ENCODE data around the gene PFDN1.

The PFDN1 gene

GRCh38 chr5:140296289-140296688, 6.6 kb downstream of the PFDN1 start:
- DNase-seq (ENCODE audit: low read depth, low spot score) = no peak

- DNase-seq (ENCODE audit: low read depth, low spot score) = no peak
Measured at GRCh38 chr5:140295414-140295813, 7.5 kb downstream of the PFDN1 start.

DNA sequence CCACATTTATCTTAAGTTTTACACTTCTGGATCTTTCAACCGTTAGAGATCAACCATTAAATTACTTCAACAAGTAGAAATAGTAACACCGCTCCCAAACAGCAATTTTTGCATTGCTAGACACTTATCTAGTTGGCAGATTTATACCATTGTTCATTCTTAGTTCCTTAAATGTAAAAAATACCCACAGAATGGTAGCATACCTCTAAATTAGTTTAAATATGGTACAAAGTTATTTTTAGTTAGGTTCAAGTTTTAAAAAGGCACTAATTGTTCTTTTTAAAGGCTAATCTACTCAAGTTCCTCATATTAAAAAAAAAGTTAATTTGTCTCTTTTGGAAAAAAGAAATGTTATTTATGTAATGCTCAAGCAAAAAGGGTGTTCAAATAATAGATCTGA, 8.1 kb downstream of the PFDN1 start:
- DNase-seq (ENCODE audit: low read depth, low spot score) = no peak

- DNase-seq (ENCODE audit: low read depth, low spot score) = no peak
Measured at GRCh38 chr5:140293849-140294100, 9.1 kb downstream of the PFDN1 start.

DNA sequence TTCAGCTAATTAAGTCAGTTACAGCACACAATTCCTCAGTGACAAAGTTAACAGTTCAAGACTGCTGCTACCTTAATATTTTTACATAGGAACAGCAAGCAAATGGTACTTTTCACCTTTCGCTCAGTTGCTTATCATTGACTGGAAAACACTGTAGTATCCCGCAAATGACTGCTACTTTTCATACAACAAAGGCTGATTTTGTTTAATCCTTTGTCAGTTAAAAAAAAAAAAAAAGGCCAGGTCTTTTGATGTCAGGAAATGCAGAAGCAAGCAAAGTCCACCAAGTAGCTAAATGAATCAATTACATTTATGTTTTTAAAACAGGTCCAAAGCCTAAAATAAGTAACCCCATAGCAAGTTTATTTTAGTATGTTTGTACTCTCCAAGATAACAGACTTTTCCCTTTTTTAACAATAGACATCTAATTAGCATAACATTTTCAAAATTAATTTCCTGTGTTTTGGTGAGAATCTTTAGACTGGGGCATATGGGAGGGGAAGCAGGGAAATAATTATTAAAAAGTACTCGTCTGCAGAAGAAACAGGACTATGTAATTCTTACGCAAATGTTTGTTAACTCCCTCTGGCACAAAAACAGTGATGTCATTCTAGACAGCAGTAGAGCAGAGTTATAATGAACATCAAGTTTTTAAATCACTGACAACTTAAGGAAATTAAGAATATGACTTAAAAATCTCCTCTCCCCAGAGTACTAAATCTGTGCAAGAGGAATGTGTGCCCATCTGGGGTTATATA, 9.6 kb downstream of the PFDN1 start:
- no peak for DNase-seq (ENCODE audit: low read depth, low spot score)

DNA sequence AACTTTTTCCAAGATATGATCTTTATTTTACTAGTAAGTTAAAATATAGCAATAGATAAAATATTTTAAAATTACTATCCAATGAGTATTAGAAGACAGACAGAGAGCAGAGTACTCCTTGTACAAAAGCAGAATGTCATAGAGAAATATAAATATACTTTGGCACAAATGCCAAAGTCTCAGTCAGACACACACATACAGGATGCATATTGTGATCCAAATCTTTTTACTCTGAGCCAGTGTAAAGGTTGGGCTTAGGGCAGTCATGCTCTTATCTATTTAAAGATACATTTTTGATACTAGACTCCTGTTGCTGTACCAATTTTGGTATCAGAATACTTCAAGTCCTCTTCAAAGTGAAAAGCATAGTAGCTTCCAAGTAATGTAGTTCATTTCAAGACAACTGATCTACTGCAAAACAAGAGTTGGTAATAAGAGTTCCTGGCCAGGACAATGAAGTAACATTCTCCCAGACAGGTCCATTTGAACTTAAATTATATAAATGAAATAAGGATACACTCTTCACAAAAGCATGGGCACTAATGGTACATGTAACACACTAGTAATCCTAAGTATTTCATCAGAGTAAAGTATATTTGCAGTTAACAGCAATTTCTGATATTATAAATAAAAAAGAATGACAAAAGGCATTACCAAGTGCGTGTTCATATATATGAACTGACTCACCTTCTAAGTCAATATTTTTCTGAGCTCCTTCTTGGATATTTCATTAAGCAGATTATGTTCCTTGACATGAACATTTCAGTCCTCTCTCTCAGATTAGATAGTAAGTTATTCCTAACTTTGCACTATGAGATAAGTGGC, 10.5 kb downstream of the PFDN1 start:
- DNase-seq (ENCODE audit: low read depth, low spot score) = no peak

- DNase-seq (ENCODE audit: low read depth, low spot score) = no peak
Measured at GRCh38 chr5:140287801-140288521, 14.9 kb downstream of the PFDN1 start.

DNA sequence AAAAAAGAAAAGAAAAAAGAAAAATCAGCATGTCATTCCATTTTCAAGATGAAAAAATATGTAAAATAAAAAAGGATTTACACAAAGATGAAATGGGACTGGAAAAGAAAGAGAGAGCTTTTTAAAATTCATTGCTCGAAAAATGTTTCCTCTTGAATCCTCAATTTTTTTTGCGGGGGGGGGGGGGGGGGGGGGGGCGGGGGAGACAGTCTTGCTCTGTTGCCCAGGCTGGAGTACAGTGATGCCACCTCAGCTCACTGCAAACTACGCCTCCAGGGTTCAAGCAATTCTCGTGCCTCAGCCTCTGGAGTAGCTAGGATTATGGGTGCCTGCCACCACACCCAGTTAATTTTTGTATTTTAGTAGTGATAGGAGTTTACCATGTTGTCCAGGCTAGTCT, 16.5 kb downstream of the PFDN1 start:
- DNase-seq (ENCODE audit: low read depth, low spot score) = no peak

GRCh38 chr5:140284013-140284412, 18.9 kb downstream of the PFDN1 start:
- DNase-seq (ENCODE audit: low read depth, low spot score) = no peak

DNA sequence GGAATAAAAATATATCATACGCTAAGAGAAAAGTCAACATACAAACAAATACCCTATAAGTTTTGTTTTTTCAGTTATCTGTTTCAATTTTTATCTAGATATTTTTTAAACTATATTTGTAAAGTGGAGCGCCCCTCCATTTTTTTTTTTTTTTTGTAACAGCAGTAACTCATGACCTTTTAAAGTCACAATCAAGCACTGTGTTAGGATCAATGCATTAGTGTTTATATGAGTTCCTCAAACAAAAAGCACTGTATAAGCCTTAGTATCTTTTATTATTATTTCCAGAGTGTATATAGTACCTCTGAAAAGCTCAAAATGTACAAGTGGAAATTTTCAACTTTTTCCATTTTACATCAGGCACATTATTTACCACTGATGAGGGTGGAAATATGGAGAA, 20.6 kb downstream of the PFDN1 start:
- DNase-seq (ENCODE audit: low read depth, low spot score) = no peak

DNA sequence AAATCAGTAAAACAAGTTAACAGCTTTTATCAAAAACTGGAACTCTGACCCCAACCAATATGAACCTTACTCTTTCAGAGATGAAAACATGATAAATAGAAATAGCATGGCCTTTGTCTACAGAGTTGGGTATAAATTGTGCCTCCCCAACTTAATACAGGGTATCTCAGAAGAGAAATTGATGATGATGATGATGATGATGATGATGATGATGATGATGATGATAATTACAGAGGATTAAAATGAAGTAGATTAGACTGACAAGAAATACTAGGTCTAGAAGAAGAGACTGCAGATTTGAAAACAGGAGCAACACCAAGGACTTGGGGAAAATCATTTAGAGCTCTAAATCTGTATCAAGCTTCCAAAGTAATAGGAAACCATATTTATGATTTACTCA, 27.1 kb downstream of the PFDN1 start:
- no peak for DNase-seq (ENCODE audit: low read depth, low spot score)

DNA sequence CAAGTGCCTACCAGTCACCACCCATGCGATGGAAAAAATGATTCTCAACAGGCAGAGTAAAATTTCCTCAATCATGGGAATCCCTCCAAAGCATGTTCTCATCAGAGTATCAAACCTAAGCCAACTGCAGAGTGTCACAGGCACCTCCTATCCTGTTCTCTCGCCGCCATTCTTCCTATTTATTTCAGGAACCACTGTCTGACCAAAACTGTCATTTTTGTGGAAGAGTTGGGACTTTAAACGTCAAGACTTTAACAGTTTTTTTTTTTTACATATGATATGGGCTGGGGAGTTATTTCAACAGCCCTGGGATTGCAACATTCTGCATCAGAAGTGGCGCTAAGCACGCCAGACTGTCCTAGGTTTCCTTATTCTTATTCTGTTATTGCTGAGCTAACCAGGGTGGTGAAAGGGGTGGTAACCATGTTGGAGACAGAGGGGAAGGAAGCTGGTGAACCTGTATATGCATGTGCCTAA, 29.5 kb downstream of the PFDN1 start:
- no peak for DNase-seq (ENCODE audit: low read depth, low spot score)

DNA sequence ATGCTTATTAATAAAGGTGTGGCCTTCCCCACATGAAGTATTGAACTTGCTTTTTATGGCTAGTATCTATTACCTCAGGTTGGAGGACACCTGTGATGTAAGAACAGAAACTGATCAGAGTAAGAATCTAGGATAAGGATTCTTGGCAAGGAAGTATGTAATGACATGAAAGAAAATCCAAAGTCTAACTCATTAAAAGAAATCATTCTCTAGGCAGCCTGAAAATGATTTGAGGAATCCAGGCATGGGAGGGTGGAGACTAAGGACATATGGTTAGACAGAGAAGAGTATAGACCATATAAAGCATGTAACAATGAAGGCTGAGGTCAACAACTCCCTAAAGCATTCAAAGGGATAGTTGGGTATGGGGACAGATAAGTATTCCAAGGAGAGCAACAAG, 32.9 kb downstream of the PFDN1 start:
- no peak for DNase-seq (ENCODE audit: low read depth, low spot score)

GRCh38 chr5:140267559-140268018, 35.3 kb downstream of the PFDN1 start:
- no peak for DNase-seq (ENCODE audit: low read depth, low spot score)

- DNase-seq (ENCODE audit: low read depth, low spot score) = no peak
Measured at GRCh38 chr5:140267201-140267540, 35.7 kb downstream of the PFDN1 start.

DNA sequence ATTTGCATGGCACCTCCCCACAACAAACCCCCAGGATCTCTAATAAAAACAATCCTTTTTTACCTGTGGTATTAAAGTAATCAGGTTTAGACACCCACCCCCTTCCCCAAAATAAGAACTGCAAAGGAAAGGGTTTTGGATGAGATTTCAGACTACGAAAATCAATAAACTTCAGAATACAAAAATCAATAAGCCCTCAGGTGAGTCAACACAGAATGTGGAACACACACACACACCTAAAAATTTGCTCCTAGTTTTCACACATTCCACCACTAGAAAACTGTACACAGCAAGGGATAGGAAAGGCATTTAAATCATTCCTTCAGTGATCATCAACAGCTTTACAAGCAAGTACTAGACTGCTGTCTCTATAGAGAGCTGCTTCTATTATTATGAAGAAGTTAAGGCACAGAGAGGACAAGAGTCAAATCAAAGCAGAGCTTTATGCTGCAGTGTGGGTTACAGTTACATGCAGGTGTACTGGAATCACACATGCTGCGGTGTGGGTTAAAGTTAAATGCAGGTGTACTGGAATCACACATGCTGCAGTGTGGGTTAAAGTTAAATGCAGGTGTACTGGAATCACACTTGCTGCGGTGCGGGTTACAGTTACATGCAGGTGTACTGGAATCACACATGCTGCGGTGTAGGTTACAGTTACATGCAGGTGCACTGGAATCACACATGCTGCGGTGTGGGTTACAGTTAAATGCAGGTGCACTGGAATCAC, 36.3 kb downstream of the PFDN1 start:
- no peak for DNase-seq (ENCODE audit: low read depth, low spot score)

DNA sequence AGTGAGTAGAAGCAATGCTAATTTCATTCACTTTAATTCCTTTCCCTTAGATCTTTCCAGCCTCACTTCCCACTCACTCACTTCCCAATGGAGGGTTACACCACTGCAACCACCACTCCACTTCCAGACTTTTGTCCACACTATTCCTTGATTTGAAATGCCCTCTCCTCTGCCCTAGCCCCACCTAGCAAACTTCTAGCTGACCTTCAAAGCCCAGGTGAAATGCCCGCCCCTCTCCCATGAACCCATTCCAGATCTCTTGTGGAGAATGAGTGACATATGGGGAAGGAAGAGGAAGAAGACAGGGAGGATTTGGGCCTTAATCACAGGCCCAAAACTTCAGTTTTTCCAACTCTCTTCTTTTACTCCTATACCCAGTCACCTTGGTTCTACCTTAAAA, 37.1 kb downstream of the PFDN1 start:
- DNase-seq (ENCODE audit: low read depth, low spot score) = no peak

GRCh38 chr5:140262839-140263238, 40.1 kb downstream of the PFDN1 start:
- no peak for DNase-seq (ENCODE audit: low read depth, low spot score)

DNA sequence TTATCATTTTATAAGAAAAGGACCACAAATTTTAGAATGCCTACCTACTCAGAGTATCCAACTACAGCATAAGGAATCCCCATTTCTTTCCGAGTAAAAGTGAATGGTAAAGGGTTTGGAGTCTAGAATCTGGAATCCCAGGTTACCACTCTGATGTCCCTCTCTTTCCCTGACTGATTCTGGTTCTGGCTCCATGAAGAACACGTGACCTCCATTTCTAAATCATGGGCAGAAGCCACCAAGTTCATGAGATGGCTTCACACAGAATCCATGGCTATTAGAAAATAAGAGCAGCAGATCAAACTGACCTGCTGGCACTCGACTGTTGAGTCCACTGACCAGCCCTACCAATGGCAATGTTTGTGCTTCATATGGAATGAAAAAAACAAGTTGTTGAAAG, 40.7 kb downstream of the PFDN1 start:
- DNase-seq (ENCODE audit: low read depth, low spot score) = no peak

- DNase-seq (ENCODE audit: low read depth, low spot score) = no peak
Measured at GRCh38 chr5:140261403-140262171, 41.3 kb downstream of the PFDN1 start.

DNA sequence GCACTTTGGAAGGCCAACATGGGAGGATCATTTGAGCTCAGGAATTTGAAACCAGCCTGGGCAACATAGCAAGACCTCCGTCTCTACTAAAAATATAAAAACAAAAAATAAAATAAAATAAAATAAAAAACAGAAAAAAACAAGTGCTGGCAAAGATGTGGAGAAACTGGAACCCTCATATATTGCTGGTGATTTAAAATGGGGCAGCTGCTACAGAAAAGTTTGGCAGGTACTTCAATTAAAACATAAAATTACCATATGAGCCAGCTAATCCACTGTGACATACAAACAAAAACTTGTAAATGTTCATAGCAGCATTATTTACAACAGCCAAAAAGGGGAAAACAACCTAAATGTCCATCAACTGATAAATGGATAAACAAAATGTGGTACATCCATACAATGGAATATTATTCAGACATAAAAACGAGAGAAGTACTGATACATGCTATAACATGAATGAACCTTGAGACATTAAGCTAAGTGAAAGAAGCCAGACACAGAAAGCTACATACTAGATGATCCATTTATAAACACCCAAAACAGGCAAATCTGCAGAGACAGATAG, 42.7 kb downstream of the PFDN1 start:
- no peak for DNase-seq (ENCODE audit: low read depth, low spot score)
